RWPE1 (cell line): ENCODE data around the gene HOXD4.

ENCODE experiments used
- CTCF ChIA-PET: fragments of 350-600 bp; sonication (Branson Sonifier 250); formaldehyde crosslinking; extraction: SDS; loops from one replicate; lab custom pipeline; 2021; lab: Yijun Ruan, JAX
- POLR2A ChIA-PET: fragments of 400-600 bp; formaldehyde crosslinking; extraction: SDS; loops from one replicate; lab custom pipeline; 2020; ENCODE audit warnings: antibody characterized with exemption; ENCODE audit not compliant: low non-redundant PET; lab: Yijun Ruan, JAX
- DNase-seq: peaks from one replicate; pipeline ENCODE4 v3.0.0; 2012; ENCODE audit warnings: low spot score
- H3K27ac ChIP-seq: fragments of 450-650 bp; 2 replicates; pipeline ENCODE4 v1.5.1; 2017
- TF ChIP-seq, protein P1 (sequence below): fragments of 450-650 bp; conservative IDR thresholded peaks from 2 replicates; pipeline ENCODE4 v1.5.1; 2017; ENCODE audit warnings: low read depth, mild to moderate bottlenecking

The HOXD4 gene

DNA sequence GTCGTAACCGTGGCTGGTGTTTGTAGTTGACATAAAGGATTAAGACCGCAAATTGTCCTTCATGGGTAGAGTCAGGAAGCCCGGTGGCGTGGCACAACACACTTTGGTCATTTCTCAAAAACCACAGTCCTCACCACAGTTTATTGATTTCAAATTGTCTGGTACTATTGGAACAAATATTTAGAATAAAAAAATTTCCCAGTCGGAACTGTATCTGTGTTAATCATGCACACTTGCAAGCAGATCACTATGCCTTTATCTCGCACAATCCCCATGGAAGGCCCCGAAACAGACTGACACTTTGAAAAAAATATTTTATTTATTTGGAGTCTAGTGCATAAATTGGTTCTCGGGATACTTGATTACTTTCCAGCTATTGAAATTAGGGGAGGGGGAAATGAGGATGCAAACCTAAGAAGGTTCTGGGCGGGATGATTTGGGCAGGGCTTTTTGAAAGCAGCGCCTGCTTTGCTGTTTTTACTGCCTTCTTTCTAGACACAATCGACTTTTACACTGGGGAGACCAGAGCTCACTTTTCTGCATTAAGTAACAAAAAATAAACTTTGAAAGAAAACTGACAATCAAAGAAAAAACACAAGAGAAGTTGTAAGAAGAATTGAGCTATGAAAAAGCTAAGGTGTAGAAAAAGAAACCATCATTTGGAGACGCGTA lies 21.7 kb downstream of the HOXD4 start:
- H3K27ac ChIP-seq = no peak overlapping the region
- ChIA-PET CTCF (interaction anchor here (0.9 kb wide), 1 partner anchor 32 kb away, joined by 4 read pairs; no protein-coding TSS in a partner anchor), POLR2A (no interaction called here)
- DNase-seq = no peak
- TF ChIP-seq, protein P1, sequence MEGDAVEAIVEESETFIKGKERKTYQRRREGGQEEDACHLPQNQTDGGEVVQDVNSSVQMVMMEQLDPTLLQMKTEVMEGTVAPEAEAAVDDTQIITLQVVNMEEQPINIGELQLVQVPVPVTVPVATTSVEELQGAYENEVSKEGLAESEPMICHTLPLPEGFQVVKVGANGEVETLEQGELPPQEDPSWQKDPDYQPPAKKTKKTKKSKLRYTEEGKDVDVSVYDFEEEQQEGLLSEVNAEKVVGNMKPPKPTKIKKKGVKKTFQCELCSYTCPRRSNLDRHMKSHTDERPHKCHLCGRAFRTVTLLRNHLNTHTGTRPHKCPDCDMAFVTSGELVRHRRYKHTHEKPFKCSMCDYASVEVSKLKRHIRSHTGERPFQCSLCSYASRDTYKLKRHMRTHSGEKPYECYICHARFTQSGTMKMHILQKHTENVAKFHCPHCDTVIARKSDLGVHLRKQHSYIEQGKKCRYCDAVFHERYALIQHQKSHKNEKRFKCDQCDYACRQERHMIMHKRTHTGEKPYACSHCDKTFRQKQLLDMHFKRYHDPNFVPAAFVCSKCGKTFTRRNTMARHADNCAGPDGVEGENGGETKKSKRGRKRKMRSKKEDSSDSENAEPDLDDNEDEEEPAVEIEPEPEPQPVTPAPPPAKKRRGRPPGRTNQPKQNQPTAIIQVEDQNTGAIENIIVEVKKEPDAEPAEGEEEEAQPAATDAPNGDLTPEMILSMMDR = no peak

DNA sequence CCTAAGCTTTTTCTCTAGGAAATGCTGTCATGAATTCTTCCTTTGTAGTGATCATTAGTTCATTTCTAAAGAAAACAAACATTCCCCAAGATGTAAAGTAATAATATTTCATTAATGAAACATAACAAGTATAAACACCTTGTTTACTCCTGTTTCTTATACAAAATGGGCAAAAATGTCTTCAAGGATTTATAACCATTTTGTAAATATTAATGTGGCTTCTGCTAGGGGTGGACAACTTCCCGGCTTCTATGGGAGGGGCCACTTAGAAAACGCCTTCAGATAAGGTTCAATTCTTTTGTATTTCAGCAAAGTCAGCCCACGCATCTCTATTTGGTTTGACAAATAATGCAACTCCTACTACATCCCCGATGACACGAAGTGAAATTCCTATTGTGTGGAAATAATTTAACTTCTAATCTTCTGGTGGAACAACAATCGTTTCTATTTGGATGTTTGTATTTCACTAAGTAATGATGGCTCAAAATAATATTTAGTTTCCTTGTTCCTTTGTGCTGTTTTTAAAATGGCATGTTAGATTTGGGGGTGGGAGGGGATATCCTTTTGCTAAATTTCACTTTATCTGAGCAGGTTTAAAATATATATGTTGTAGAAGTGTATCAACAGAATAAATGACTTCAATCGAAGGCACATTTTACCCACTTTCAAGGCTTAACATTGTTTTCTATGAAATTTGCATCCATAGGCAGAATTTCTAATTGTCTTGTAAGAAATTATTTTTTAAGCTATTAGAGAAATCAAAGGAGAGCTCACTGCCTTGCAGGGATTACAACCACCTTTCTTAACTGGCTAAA lies 22.4 kb downstream of the HOXD4 start:
- TF ChIP-seq, protein P1 = no peak
- ChIA-PET POLR2A (no interaction called here), CTCF (interaction anchor here (2.4 kb wide), 1 partner anchor 33 kb away, joined by 13 read pairs; no protein-coding TSS in a partner anchor)
- DNase-seq = no peak
- H3K27ac ChIP-seq = no peak overlapping the region

DNA sequence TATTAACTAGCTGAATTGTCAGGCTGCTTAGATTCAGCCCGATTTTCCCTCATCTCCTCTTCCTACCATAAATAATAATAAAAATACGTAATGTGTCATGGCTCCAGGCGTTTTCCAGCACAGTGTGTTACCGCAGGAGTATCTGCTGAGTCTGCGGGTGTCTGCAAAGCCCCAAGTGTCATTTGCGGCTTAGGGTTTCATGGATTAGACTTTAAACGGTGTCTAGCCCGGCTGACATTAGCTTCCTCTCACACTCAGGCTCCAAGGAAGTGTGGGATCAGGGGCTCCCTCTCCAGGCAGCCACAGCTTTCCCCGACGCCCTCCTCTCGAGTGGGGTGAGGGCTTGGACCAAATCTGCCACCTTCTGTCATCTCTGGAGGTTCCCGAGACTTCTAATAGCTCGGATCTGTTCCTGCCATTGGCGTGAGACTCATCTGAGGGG lies 23.1 kb downstream of the HOXD4 start:
- no peak overlapping the region for H3K27ac ChIP-seq
- no peak for DNase-seq
- TF ChIP-seq, protein P1 = no peak
- POLR2A ChIA-PET = no interaction called here
- CTCF ChIA-PET = interaction anchor here (2.4 kb wide), 1 partner anchor 34 kb away, joined by 13 read pairs; no protein-coding TSS in a partner anchor

DNA sequence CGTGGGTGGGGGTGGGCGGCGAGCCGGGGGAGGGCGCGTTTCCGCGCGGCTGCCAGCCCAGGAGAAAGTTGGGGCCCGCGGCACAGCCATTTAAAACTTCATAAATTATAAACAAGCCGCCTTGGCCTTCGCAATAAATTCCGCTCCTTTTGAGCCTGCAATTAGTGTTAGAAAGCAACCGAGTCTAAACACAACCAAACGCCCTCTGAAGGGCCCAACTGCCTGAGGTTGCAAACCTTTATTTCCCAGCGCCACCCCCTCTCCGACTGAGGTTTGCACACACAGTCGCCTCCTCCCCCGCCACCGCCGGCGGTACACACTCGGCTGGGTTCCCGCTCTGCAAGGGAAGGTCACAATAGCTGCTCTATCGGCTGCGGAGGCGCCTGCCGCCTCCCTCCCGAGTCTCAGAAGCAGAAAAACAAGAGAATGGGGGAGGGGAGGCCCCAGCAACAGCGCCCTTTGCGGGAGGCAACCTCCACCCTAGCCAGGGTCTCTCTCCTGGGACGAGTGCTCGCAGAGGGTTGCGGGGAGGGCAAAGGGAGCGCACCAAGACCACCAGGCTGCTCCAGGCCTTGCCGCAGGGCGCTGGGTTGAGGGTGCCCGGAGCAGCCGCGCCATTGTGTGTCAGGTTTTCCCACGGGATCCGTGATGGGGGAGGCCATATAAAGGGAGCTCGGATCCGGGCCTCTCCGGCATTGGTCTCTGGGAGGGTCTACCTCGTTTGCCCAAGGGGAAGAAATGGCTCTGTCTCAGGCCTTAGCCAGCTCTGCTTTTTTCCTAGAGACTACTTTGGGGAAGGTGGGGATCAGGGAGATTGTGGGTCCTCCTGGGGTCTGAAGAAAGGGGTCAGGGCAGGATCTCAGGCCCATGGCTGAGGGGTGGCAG lies 23.7 kb downstream of the HOXD4 start:
- ChIA-PET CTCF (interaction anchor here (0.6 to 2.4 kb wide), 4 partner anchors 20 to 412 kb away, joined by 3 to 13 read pairs (median 4); no protein-coding TSS in a partner anchor), POLR2A (no interaction called here)
- DNase-seq = no peak
- TF ChIP-seq, protein P1 = no peak
- no peak overlapping the region for H3K27ac ChIP-seq

DNA sequence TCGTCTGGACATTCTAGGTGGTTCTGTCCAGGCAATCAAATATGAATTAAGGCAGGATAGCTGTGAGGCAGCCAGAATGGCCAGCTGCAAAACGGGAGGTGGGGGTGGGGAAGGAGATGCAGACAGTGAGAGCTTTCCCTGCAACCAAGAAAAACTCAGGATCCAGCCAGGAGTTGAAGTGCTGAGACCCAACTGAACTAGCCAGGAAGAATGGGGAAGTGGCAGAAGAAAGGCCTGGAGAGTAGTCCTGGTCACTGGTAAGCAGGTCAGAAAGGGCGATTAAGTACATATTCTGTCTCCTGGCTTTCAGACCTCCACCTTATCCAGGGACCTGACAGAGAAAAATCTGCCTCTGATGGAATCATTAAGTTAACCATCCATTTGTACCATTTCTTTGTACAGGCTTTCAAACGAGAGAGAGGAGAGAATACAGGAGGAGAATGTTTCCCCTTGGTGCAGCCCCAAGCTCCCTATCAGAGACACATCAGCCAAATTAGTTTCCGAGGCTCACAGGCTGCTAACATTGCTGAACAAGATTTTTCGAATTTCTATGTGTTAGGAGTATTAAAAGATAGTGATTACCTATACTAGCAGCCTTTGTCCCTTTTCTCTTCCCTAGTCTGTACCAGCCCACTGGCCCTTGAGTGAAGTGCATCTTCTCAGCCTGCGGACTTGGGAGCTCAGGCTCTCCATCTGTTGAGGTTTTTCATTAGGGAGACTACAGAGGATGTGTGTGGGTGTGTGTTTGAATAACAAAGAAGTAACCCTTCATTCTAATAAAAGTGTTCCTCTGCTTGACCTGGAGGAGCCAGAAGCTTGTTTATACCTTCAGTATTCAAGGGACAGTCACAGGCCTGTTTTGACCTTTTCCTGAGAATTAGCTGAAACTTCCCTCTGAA lies 24.6 kb downstream of the HOXD4 start:
- CTCF ChIA-PET = interaction anchor here (0.6 to 2.4 kb wide), 4 partner anchors 21 to 411 kb away, joined by 3 to 13 read pairs (median 4); no protein-coding TSS in a partner anchor
- no peak overlapping the region for H3K27ac ChIP-seq
- POLR2A ChIA-PET = no interaction called here
- TF ChIP-seq, protein P1 = no peak
- no peak for DNase-seq
